Measurements from ENCODE around the gene ADGRL1.

ADGRL1 gene

DNA sequence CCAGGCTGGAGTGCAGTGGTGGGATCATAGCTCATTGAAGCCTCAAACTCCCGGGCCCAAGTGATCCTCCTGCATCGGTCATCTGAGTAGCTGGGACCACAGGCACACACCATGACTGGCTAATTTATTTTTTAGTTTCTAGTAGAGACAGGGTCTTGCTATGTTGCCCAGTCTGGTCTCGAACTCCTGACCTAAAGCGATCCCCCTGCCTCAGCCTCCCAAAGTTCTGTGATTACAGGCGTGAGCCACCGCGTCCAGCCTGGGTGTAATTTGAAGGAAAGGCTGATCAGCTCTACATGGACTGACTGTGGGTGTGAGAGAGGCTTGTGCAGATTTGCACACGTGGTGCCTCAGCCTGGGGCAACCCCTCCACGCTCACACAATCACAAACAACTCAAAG, 31.1 kb downstream of the ADGRL1 start:
- no peaks in the 10 kb centered on the region for H3K27me3 ChIP-seq (replicated peaks; ENCODE audit: control insufficient read depth, insufficient read depth, low read length)
- H3K36me3 ChIP-seq (ENCODE audit: control insufficient read depth, insufficient read depth, low read length) = no peaks in the 10 kb centered on the region
- TF ChIP-seq, protein P1, sequence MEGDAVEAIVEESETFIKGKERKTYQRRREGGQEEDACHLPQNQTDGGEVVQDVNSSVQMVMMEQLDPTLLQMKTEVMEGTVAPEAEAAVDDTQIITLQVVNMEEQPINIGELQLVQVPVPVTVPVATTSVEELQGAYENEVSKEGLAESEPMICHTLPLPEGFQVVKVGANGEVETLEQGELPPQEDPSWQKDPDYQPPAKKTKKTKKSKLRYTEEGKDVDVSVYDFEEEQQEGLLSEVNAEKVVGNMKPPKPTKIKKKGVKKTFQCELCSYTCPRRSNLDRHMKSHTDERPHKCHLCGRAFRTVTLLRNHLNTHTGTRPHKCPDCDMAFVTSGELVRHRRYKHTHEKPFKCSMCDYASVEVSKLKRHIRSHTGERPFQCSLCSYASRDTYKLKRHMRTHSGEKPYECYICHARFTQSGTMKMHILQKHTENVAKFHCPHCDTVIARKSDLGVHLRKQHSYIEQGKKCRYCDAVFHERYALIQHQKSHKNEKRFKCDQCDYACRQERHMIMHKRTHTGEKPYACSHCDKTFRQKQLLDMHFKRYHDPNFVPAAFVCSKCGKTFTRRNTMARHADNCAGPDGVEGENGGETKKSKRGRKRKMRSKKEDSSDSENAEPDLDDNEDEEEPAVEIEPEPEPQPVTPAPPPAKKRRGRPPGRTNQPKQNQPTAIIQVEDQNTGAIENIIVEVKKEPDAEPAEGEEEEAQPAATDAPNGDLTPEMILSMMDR (IDR thresholded peaks at IDR 0.05; ENCODE audit: insufficient read depth, low read length, poor library complexity, severe bottlenecking) = no peak
- DNase-seq (ENCODE audit: extremely low read depth, insufficient read length) = no peak
- H3K4me3 ChIP-seq (replicated peaks; ENCODE audit: low read depth, low read length) = no peak overlapping the region

DNA sequence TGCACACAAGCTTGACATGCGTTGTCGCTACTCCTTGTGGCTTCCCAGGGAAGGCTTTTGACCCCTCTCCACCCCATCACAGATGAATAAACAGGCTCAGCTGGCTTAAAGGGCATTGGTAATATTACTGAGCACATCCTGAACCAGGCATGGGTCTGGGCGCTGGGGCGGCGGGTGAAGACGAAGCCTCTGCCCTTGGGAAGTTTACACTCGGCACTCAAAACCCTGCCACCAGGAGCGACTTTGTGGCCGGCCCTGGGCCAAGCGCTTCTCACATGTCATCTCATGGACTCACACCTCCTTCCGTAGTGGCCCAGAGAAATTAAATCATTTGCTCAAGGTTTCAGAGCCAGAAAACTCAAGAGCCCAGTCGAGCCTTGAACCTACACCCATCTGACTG, 37.0 kb downstream of the ADGRL1 start:
- no peak for DNase-seq (ENCODE audit: extremely low read depth, insufficient read length)
- Histone ChIP-seq H3K36me3 (ENCODE audit: control insufficient read depth, insufficient read depth, low read length) (no peaks in the 10 kb centered on the region), H3K4me3 (replicated peaks; ENCODE audit: low read depth, low read length) (no peak overlapping the region), H3K27me3 (replicated peaks; ENCODE audit: control insufficient read depth, insufficient read depth, low read length) (no peaks in the 10 kb centered on the region; the same call in 1 of the 2 replicates)
- TF ChIP-seq, protein P1 (IDR thresholded peaks at IDR 0.05; ENCODE audit: insufficient read depth, low read length, poor library complexity, severe bottlenecking) = no peak

DNA sequence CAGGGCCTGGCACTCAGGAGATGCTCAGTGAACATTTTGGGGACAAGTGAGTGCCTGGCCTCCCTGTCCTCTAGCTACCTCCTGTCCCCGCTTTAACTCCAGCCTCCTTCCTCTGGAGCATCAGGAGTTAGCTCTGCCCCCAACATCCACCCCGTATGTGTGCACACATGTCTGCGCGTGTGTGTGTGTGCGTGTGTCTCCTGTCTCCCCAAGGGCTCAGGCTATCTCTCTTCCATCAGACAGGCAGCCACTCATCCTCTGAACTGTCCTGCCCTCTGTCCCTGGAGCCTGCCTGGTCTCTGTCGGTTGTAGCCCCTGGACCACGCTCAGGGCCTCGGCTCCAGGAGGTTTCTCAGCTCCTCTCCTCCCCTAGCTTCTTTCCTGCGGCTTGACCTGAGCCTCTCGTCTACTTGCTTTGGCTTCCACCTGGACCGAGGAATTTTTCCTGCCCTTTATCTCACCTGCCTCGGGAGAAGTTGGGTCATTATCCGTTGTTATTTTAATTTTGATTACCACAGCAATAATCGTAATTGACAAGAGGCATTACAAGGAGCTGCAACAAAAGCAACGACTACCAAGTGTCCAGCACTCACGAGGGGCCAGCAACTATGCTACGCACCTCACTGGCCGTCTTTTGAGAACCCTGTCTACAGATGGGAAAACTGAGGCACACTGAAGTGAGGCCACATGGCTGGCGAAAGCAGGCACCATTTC, 37.6 kb downstream of the ADGRL1 start:
- DNase-seq (ENCODE audit: extremely low read depth, insufficient read length) = no peak
- H3K36me3 ChIP-seq (ENCODE audit: control insufficient read depth, insufficient read depth, low read length) = no peaks in the 10 kb centered on the region
- H3K4me3 ChIP-seq (replicated peaks; ENCODE audit: low read depth, low read length) = no peak overlapping the region
- TF ChIP-seq, protein P1 (IDR thresholded peaks at IDR 0.05; ENCODE audit: insufficient read depth, low read length, poor library complexity, severe bottlenecking) = no peak
- no peaks in the 10 kb centered on the region; the same call in 1 of the 2 replicates for H3K27me3 ChIP-seq (replicated peaks; ENCODE audit: control insufficient read depth, insufficient read depth, low read length)

DNA sequence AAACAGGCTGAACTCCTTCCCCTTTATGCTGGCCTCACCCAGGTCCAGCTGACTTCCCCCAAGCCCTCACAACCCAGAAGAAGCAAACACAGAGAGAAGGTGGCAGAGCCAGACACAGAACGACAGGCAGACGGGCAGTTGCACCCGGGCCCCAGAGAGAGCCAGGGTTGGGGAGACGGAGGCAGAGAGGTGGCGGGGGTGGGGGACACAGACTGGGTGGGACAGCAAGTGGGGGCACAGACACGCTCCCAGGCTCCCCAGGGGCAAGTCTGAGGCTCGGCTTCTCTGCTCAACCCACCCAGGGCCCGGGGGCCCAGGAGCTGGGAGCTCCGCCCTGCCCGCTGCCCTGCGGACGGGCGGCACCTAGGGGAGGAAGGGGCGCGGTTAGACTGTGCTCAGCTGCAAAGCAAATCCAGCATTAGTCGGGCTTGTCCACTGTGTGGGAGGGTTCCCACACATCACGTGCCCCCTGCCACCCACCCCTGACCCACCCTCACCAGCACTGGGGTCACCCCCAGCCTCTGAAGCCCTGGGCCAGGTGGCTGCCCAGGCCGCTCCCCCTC, 38.3 kb downstream of the ADGRL1 start:
- DNase-seq (ENCODE audit: extremely low read depth, insufficient read length) = no peak
- no peaks in the 10 kb centered on the region for H3K36me3 ChIP-seq (ENCODE audit: control insufficient read depth, insufficient read depth, low read length)
- TF ChIP-seq, protein P1 (IDR thresholded peaks at IDR 0.05; ENCODE audit: insufficient read depth, low read length, poor library complexity, severe bottlenecking) = no peak
- no peaks in the 10 kb centered on the region; the same call in 1 of the 2 replicates for H3K27me3 ChIP-seq (replicated peaks; ENCODE audit: control insufficient read depth, insufficient read depth, low read length)
- no peak overlapping the region for H3K4me3 ChIP-seq (replicated peaks; ENCODE audit: low read depth, low read length)

DNA sequence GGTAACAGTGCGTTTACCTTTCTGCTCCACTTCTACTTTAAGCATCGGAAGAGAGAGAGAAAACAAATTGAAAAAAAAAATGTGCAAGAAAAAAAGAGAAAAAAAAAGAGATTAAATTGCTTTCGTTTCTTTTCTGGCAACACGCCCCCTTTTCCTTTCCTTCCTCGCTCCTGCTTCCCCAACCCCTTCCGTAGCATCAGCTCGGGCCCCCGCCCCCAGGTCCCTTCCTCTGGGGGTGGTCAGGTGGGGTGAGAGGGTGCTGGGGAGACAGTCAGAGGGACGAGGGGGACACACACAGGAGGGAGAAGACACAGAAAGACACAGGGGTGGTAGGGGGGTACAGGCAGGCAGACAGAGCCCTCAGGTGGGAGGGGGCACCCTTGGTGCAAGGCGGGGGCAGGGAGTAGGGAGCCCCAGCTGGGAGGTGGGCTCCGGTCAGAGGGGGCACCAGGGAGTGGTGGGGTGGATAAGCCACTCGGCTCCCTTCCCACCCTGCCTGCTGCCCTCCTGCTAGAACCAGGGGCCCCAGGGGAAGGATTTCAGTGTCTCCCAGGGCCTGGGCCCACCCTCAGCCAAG, 38.9 kb downstream of the ADGRL1 start:
- Histone ChIP-seq H3K27me3 (replicated peaks; ENCODE audit: control insufficient read depth, insufficient read depth, low read length) (no peaks in the 10 kb centered on the region; the same call in 1 of the 2 replicates), H3K36me3 (ENCODE audit: control insufficient read depth, insufficient read depth, low read length) (no peaks in the 10 kb centered on the region), H3K4me3 (replicated peaks; ENCODE audit: low read depth, low read length) (no peak overlapping the region)
- TF ChIP-seq, protein P1 (IDR thresholded peaks at IDR 0.05; ENCODE audit: insufficient read depth, low read length, poor library complexity, severe bottlenecking) = no peak
- DNase-seq (ENCODE audit: extremely low read depth, insufficient read length) = no peak
